Nephron progenitor cell (in vitro differentiated cells): ENCODE measurements around the gene HARBI1.

ENCODE experiments used
- DNase-seq: peaks from one replicate; pipeline ENCODE4 v3.0.0; 2021
- H3K27ac Mint-ChIP-seq: 2 replicates; pipeline ENCODE4 v1.8.0; 2021; ENCODE audit warnings: mild to moderate bottlenecking, moderate library complexity, mixed read lengths
- H3K27me3 Mint-ChIP-seq: 2 replicates; pipeline ENCODE4 v1.8.0; 2021; ENCODE audit warnings: mild to moderate bottlenecking, low read depth, mixed read lengths; ENCODE audit not compliant: poor library complexity
- H3K36me3 Mint-ChIP-seq: 2 replicates; pipeline ENCODE4 v1.8.0; 2021; ENCODE audit warnings: low read depth, mixed read lengths
- H3K4me1 Mint-ChIP-seq: 2 replicates; pipeline ENCODE4 v1.8.0; 2021; ENCODE audit warnings: mixed read lengths
- H3K4me3 Mint-ChIP-seq: 2 replicates; pipeline ENCODE4 v1.8.0; 2021; ENCODE audit warnings: mild to moderate bottlenecking, moderate library complexity, mixed read lengths
- H3K9me3 Mint-ChIP-seq: 2 replicates; pipeline ENCODE4 v1.8.0; 2021; ENCODE audit warnings: mild to moderate bottlenecking, moderate library complexity, mixed read lengths
- TF ChIP-seq, protein P1 (sequence below): fragments of 200-600 bp; sonication (generic); IDR thresholded peaks from 2 replicates; pipeline ENCODE4 v1.5.0; 2021; ENCODE audit warnings: antibody characterized with exemption

The HARBI1 gene

DNA sequence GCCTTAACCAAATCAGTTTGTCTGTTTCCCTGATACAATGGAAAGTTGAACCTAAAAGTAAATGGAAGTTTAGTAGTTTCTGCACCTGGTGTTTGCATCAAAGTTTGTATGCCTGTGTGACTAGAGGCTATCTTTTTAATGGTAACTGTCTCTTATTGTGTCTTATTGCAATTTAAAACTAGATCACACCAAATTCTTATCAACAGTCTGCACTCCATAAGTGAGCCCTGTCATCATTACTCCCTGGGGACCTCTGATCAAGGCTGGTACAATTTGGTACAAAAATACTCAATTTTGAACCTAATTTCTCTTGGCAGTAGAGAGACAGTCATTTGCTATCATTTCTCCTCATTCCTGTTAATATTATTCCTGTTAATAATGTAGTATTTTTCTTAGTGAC, 45.3 kb upstream of the HARBI1 start:
- Mint-ChIP-seq H3K27ac (no peak overlapping the region), H3K36me3 (peaks cover 64% of the 10 kb centered on the region), H3K4me1 (peaks cover 12% of the 10 kb centered on the region), H3K4me3 (no peak overlapping the region), H3K9me3 (no peaks in the 10 kb centered on the region), H3K27me3 (no peaks in the 10 kb centered on the region)
- TF ChIP-seq, protein P1, sequence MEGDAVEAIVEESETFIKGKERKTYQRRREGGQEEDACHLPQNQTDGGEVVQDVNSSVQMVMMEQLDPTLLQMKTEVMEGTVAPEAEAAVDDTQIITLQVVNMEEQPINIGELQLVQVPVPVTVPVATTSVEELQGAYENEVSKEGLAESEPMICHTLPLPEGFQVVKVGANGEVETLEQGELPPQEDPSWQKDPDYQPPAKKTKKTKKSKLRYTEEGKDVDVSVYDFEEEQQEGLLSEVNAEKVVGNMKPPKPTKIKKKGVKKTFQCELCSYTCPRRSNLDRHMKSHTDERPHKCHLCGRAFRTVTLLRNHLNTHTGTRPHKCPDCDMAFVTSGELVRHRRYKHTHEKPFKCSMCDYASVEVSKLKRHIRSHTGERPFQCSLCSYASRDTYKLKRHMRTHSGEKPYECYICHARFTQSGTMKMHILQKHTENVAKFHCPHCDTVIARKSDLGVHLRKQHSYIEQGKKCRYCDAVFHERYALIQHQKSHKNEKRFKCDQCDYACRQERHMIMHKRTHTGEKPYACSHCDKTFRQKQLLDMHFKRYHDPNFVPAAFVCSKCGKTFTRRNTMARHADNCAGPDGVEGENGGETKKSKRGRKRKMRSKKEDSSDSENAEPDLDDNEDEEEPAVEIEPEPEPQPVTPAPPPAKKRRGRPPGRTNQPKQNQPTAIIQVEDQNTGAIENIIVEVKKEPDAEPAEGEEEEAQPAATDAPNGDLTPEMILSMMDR: no peak
- no peak for DNase-seq

GRCh38 chr11:46661836-46662235, 44.8 kb upstream of the HARBI1 start:
- peaks cover 8% of the 10 kb centered on the region for H3K4me1 Mint-ChIP-seq
- H3K27ac Mint-ChIP-seq: no peak overlapping the region
- peaks cover 67% of the 10 kb centered on the region for H3K36me3 Mint-ChIP-seq
- no peaks in the 10 kb centered on the region for H3K9me3 Mint-ChIP-seq
- TF ChIP-seq, protein P1: no peak
- no peak overlapping the region for H3K4me3 Mint-ChIP-seq
- no peaks in the 10 kb centered on the region for H3K27me3 Mint-ChIP-seq
- no peak for DNase-seq

DNA sequence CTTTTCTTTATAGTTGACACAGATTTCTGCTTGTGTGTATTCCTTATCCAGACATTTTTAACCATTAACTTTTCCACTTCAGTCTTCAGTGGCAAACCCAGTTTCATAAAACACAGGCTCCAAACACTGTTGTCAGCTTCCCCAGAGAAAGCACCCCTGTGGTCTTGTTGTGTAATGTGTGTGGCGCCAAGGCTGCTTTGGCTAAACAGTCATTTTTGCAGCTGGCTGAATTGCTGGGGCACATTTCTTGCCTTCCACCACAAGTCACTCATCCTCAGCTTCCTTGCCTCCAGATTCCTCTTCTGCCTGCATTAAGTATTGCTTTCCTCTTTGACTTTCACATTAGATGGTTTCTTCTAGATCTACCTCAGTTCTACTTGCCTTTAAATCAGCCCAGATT, 42.9 kb upstream of the HARBI1 start:
- H3K27ac Mint-ChIP-seq: no peak overlapping the region
- TF ChIP-seq, protein P1: no peak
- no peaks in the 10 kb centered on the region for H3K4me1 Mint-ChIP-seq
- no peaks in the 10 kb centered on the region for H3K27me3 Mint-ChIP-seq
- H3K36me3 Mint-ChIP-seq: peaks cover 63% of the 10 kb centered on the region
- no peak overlapping the region for H3K4me3 Mint-ChIP-seq
- no peaks in the 10 kb centered on the region for H3K9me3 Mint-ChIP-seq
- DNase-seq: no peak

DNA sequence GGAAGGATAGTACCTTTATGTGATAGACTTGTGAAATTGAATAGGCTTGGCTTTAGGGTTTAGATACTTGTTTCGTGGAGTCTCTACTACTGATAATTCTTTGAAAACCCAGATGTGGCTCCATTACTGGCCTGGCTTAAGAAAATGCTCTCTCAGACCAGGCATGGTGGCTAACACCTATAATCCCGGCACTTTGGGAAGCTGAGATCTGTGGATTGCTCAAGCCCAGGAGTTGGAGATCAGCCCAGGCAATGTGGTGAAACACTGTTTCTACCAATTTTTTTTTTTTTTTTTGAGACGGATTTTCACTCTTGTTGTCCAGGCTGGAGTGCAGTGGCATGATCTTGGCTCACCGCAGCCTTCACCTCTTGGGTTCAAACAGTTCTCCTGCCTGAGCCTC, 41.2 kb upstream of the HARBI1 start:
- H3K9me3 Mint-ChIP-seq: no peaks in the 10 kb centered on the region
- peaks cover 59% of the 10 kb centered on the region for H3K36me3 Mint-ChIP-seq
- no peak overlapping the region for H3K27ac Mint-ChIP-seq

DNA sequence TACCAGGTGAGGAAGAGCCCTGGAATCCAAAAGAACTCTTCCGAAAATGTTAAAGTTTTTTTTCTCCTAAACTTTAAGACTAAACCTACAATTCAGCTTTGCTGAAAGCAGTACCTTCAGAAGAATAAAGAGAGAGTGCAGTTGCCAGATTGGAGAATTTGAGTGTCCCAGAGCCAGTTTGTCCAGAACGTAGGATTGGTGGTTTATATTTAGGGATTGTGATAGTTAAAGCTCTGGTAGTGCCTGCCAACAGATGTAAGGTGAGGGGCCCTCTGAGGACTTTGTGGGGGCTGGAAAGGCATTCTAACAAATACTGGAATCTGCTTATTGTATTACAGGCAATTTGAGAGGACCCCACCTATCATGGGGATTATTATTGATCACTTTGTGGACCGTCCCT, 40.2 kb upstream of the HARBI1 start:
- Mint-ChIP-seq H3K9me3 (no peaks in the 10 kb centered on the region), H3K36me3 (peaks cover 63% of the 10 kb centered on the region), H3K4me1 (no peaks in the 10 kb centered on the region), H3K27me3 (no peaks in the 10 kb centered on the region), H3K4me3 (no peak overlapping the region), H3K27ac (peak overlapping the region; percentile 26)
- DNase-seq: no peak
- TF ChIP-seq, protein P1: no peak

More for the DNA sequence above, 41.2 kb upstream of the HARBI1 start:
- no peaks in the 10 kb centered on the region for H3K27me3 Mint-ChIP-seq
- H3K4me1 Mint-ChIP-seq: no peaks in the 10 kb centered on the region
- DNase-seq: no peak
- no peak overlapping the region for H3K4me3 Mint-ChIP-seq
- TF ChIP-seq, protein P1: no peak

DNA sequence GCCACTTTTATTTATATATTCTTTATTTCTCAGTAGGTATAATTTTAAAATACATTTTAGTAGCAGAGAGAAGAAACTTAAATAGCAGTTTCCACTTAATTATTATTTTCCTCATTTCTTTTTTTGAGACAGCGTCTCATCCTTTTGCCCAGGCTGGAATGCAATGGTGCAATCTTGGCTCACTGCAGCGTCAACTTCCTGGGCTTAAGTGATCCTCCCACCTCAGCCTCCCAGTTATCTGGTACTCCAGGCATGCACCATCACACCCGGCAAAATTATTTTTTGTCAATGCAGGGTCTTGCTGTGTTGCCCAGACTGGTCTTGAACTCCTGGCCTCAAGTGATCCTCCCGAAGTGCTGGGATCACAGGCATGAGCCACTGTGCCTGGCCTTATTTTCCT, 38.6 kb upstream of the HARBI1 start:
- Mint-ChIP-seq H3K27me3 (no peaks in the 10 kb centered on the region), H3K4me1 (no peaks in the 10 kb centered on the region), H3K4me3 (no peak overlapping the region), H3K36me3 (peaks cover 72% of the 10 kb centered on the region), H3K9me3 (no peaks in the 10 kb centered on the region), H3K27ac (no peak overlapping the region)
- DNase-seq: no peak
- TF ChIP-seq, protein P1: no peak
